Esophagus mucosa (tissue), 1 donor: ENCODE data around the gene CALML3. TPM values are rescaled to one million over a fixed set of nuclear protein-coding genes. Genes with fewer than 3 reads are reported as not detected.
A peak's percentile ranks its signal among the peaks of the same experiment; 100 is the strongest.

Experiments
- ATAC-seq: fragments of 200-7000 bp; cut with Tn5 transposase; one replicate; pipeline ENCODE4 v1.9.1; 2020
- total RNA-seq: library from RNA; stranded (reverse); gene quantifications from one replicate; pipeline ENCODE4 v1.2.4, GENCODE V29; 2023
- donor health status: DM: yes; HTN: yes; CAD: no.

Gene CALML3
- total RNA-seq, 1 donor from 2014 or later: 501 TPM

GRCh38 chr10:5507649-5508131 is 17.1 kb upstream of the CALML3 start:
- ATAC-seq: no peak

- no peak for ATAC-seq
Observed at GRCh38 chr10:5508161-5508604, 16.6 kb upstream of the CALML3 start.

GRCh38 chr10:5508786-5509185 is 16.0 kb upstream of the CALML3 start:
- no peak for ATAC-seq

GRCh38 chr10:5509236-5509635 is 15.5 kb upstream of the CALML3 start:
- peak; percentile 53 for ATAC-seq

GRCh38 chr10:5509691-5510090 is 15.1 kb upstream of the CALML3 start:
- ATAC-seq: no peak

- no peak for ATAC-seq
Observed at GRCh38 chr10:5510281-5511072, 14.3 kb upstream of the CALML3 start.

- no peak for ATAC-seq
Observed at GRCh38 chr10:5511231-5511884, 13.4 kb upstream of the CALML3 start.

GRCh38 chr10:5511885-5512280 is 12.9 kb upstream of the CALML3 start:
- ATAC-seq: no peak

GRCh38 chr10:5512331-5512730 is 12.4 kb upstream of the CALML3 start:
- no peak for ATAC-seq

GRCh38 chr10:5512881-5513612 is 11.7 kb upstream of the CALML3 start:
- ATAC-seq: no peak

- ATAC-seq: peak; percentile 6
Observed at GRCh38 chr10:5514226-5514850, 10.4 kb upstream of the CALML3 start.

- ATAC-seq: no peak
Observed at GRCh38 chr10:5515948-5516761, 8.6 kb upstream of the CALML3 start.

- no peak for ATAC-seq
Observed at GRCh38 chr10:5517546-5517945, 7.2 kb upstream of the CALML3 start.

GRCh38 chr10:5518143-5518542 is 6.6 kb upstream of the CALML3 start:
- no peak for ATAC-seq

- no peak for ATAC-seq
Observed at GRCh38 chr10:5519054-5519453, 5.7 kb upstream of the CALML3 start.

GRCh38 chr10:5522913-5523560 is 1.7 kb upstream of the CALML3 start:
- no peak for ATAC-seq

- no peak for ATAC-seq
Observed at GRCh38 chr10:5523796-5524574, 776 bp upstream of the CALML3 start.

GRCh38 chr10:5525561-5526341 is 990 bp downstream of the CALML3 start:
- ATAC-seq: peak; percentile 46

- ATAC-seq: no peak
Observed at GRCh38 chr10:5526691-5527331, 2.0 kb downstream of the CALML3 start.
